K562 (cell line): ENCODE data around the gene MITF. TPM values are rescaled to one million over a fixed set of nuclear protein-coding genes. Genes with fewer than 3 reads are reported as not detected.

Experiments used
- ATAC-seq: fragments of 200-7000 bp; cut with Tn5 transposase; 3 replicates; pipeline ENCODE4 v1.9.1; 2020; ENCODE audit warnings: moderate library complexity
- BruUV-seq: library from RNA; stranded (reverse); fragments of 400-500 nt; replicated peaks from 2 replicates; lab custom pipeline; 2021; lab: Mats Ljungman, UMichigan
- CTCF ChIA-PET: fragments of 300-600 bp; formaldehyde crosslinking; extraction: SDS; loops from one replicate; lab custom pipeline; 2021; ENCODE audit warnings: low intra/inter-chr PET ratio; lab: Yijun Ruan, JAX
- POLR2A ChIA-PET: fragments of 300-600, 350-650 bp; sonication (Branson Sonifier 250); formaldehyde crosslinking; extraction: SDS; loops from one replicate; lab custom pipeline; 2021; ENCODE audit warnings: antibody characterized with exemption, inconsistent platforms; lab: Yijun Ruan, JAX
- DNase-seq, 4 experiments: peaks; one replicate each; pipeline versions ENCODE4 v3.0.0 to v3.0.0-alpha.2; 2011 to 2018; ENCODE audit warnings: low spot score in 3 of 4, mixed read lengths in 3 of 4; ENCODE audit errors: extremely low read depth in 1 of 4
- FAIRE-seq: peaks from 2 replicates; lab custom pipeline; 2011; peaks lifted over from hg19 to GRCh38; lab: Jason Lieb, UNC
- H2AFZ ChIP-seq: 2 replicates; pipeline ENCODE4 v1.6.0; 2011; ENCODE audit warnings: low read depth, low read length, control low read depth, inconsistent platforms
- H3K27ac ChIP-seq: fragments of 200-600 bp; 3 replicates; pipeline ENCODE4 v1.8.0; 2011; ENCODE audit warnings: low read depth, mild to moderate bottlenecking, control low read depth, inconsistent platforms, low read length, moderate library complexity, mixed read lengths; ENCODE audit errors: extremely low read depth
- H3K27me3 ChIP-seq, 2 experiments: fragments of 300-600 bp in 1 of 2; 2 replicates in 1 of 2; 3 replicates in 1 of 2; pipeline versions ENCODE4 v1.6.0 to v1.8.0; 2011; ENCODE audit warnings: inconsistent platforms in 2 of 2, low read length in 2 of 2, mild to moderate bottlenecking in 1 of 2, mixed read lengths in 1 of 2, moderate library complexity in 1 of 2; ENCODE audit not compliant: control insufficient read depth in 2 of 2, insufficient read depth in 2 of 2
- H3K36me3 ChIP-seq: fragments of 300-600 bp; 3 replicates; pipeline ENCODE4 v1.8.0; 2011; ENCODE audit warnings: mild to moderate bottlenecking, low read length, inconsistent platforms; ENCODE audit not compliant: control insufficient read depth, insufficient read depth
- H3K4me1 ChIP-seq, 2 experiments: fragments of 200-600 bp in 1 of 2; replicated peaks in 1 of 2; 2 replicates in 1 of 2; 3 replicates in 1 of 2; pipeline versions ENCODE4 v1.5.1 to v1.8.0; 2011; ENCODE audit warnings: inconsistent platforms in 2 of 2, low read length in 2 of 2, mild to moderate bottlenecking in 1 of 2, mixed read lengths in 1 of 2, moderate library complexity in 1 of 2; ENCODE audit not compliant: control insufficient read depth in 2 of 2, insufficient read depth in 2 of 2
- H3K4me2 ChIP-seq: 2 replicates; pipeline ENCODE4 v1.6.1; 2011; ENCODE audit warnings: low read length, control low read depth, inconsistent platforms, mixed read lengths; ENCODE audit not compliant: insufficient read depth
- H3K4me3 ChIP-seq: fragments of 200-600 bp; sonication (generic), shearing (Covaris generic); 2 replicates; pipeline ENCODE4 v1.5.1; 2016; ENCODE audit warnings: control low read depth, inconsistent platforms
- H3K79me2 ChIP-seq: fragments of 200-600 bp; 3 replicates; pipeline ENCODE4 v1.8.0; 2011; ENCODE audit warnings: low read length, inconsistent platforms; ENCODE audit not compliant: control insufficient read depth, insufficient read depth
- H3K9ac ChIP-seq, 2 experiments: 2 replicates each; pipeline versions ENCODE4 v1.6.0 to v1.6.1; 2011; ENCODE audit warnings: low read depth in 2 of 2, low read length in 2 of 2, control low read depth in 1 of 2, inconsistent platforms in 1 of 2, mild to moderate bottlenecking in 1 of 2, mixed read lengths in 1 of 2; ENCODE audit not compliant: insufficient read depth in 1 of 2
- H3K9me1 ChIP-seq: one replicate; pipeline ENCODE4 v1.6.0; 2011; ENCODE audit warnings: inconsistent platforms, mild to moderate bottlenecking, low read length, moderate library complexity; ENCODE audit not compliant: control insufficient read depth, insufficient read depth
- H3K9me3 ChIP-seq: replicated peaks from 2 replicates; pipeline ENCODE4 v1.5.1; 2011; ENCODE audit warnings: low read depth, low read length, inconsistent platforms; ENCODE audit not compliant: control insufficient read depth, insufficient read depth
- H4K20me1 ChIP-seq: replicated peaks from 2 replicates; pipeline ENCODE4 v1.6.1; 2011; ENCODE audit warnings: low read length, inconsistent platforms, mixed read lengths; ENCODE audit not compliant: control insufficient read depth, insufficient read depth
- CREM ChIP-seq: IDR thresholded peaks from 2 replicates; pipeline ENCODE4 v1.6.1; 2014; ENCODE audit warnings: antibody characterized with exemption, low read depth
- ESRRA ChIP-seq: fragments of 450-650 bp; IDR thresholded peaks from 2 replicates; pipeline ENCODE4 v1.6.1; 2014; ENCODE audit warnings: low read depth, mild to moderate bottlenecking, moderate library complexity, borderline replicate concordance
- HSF4 ChIP-seq: fragments of 250-450 bp; sonication (Bioruptor Pico); IDR thresholded peaks from 2 replicates; pipeline ENCODE4 v2.1.2; 2022; ENCODE audit warnings: mild to moderate bottlenecking, moderate library complexity, borderline replicate concordance
- MTA3 ChIP-seq: fragments of 450-650 bp; formaldehyde crosslinking; IDR thresholded peaks from 2 replicates; pipeline ENCODE4 v1.6.1; 2017; ENCODE audit warnings: mild to moderate bottlenecking, borderline replicate concordance
- SMAD3 ChIP-seq: fragments of 450-650 bp; formaldehyde crosslinking; conservative IDR thresholded peaks from 2 replicates; pipeline ENCODE4 v1.4.0; 2020; ENCODE audit warnings: mild to moderate bottlenecking
- ZNF24 ChIP-seq: fragments of 450-650 bp; IDR thresholded peaks from 2 replicates; pipeline ENCODE4 v1.6.1; 2016
- ZNF740 ChIP-seq, 3 experiments: fragments of 200-800 bp in 1 of 3; sonication (Bioruptor generic) in 1 of 3; sonication (generic) in 1 of 3; formaldehyde crosslinking in 1 of 3; IDR thresholded peaks; 2 replicates each; pipeline versions ENCODE4 v1.6.1 to v1.8.0; 2016 to 2022; ENCODE audit warnings: mild to moderate bottlenecking in 2 of 3, missing compliant biosample characterization in 2 of 3, missing genetic modification characterization in 2 of 3, missing genetic modification reagents in 1 of 3
- WGBS: fragments of 100-300 bp; shearing (Covaris generic); methylation state at CpG from one replicate; pipeline ENCODE4 v1.1.6; 2016; ENCODE audit warnings: low coverage, mixed read lengths; ENCODE audit not compliant: insufficient coverage; ENCODE audit errors: missing lambda C conversion rate; 5-methylcytosine and 5-hydroxymethylcytosine counted together
- in situ Hi-C: fragments of 300-500 bp; cut with MboI; formaldehyde crosslinking; loops from 4 replicates; pipeline ENCODE4 v1.15.0; 2018; ENCODE audit warnings: inconsistent platforms, mixed read lengths
- intact Hi-C: fragments of 100-400 bp; cut with micrococcal nuclease; formaldehyde crosslinking; loops from 2 replicates; pipeline ENCODE4 v1.14.2; 2022
- polyA plus RNA-seq, 8 experiments: library from polyadenylated mRNA; depleted of rRNA in 4 of 8; stranded (reverse) in 5 of 8; unstranded in 3 of 8; fragments of >200 nt; fragmentation: Nextera tagmentation in 2 of 8; fragmentation: Illumina TruSeq in 1 of 8; extraction: Ambion mirVana in 2 of 8; extraction: Trizol in 1 of 8; gene quantifications; 2 replicates each; pipeline versions ENCODE4 v1.2.1 to v1.2.3, GENCODE V29; 2011 to 2014; ENCODE audit warnings: inconsistent platforms in 1 of 8, missing spikeins in 1 of 8
- total RNA-seq, 7 experiments: library from RNA; depleted of rRNA in 6 of 7; stranded (reverse); fragments of >200 nt in 6 of 7; fragmentation: Illumina TruSeq in 2 of 7; extraction: Trizol in 2 of 7; gene quantifications; 2 replicates each; pipeline versions ENCODE4 v1.2.1 to v1.2.3, GENCODE V29; 2011 to 2021; ENCODE audit warnings: low replicate concordance in 1 of 7

Gene MITF
- total and polyA plus RNA-seq, 9 of the 15 experiments (the other 6 are each of a cell fraction or from before 2014, with no cell fraction given) = 5.6 to 14.9 (median 11.1) TPM

GRCh38 chr3:69864766-69865165 lies 125.5 kb downstream of the MITF start:
- peaks cover 3 to 12% of the 10 kb centered on the region in 2 experiments; a peak in 3 of 5 replicates for H3K4me1 ChIP-seq
- no peak overlapping the region for H3K4me3 ChIP-seq
- intact Hi-C loops = no loop called here
- H4K20me1 ChIP-seq = no peaks in the 10 kb centered on the region
- H3K36me3 ChIP-seq = no peaks in the 10 kb centered on the region
- no peak overlapping the region for H3K27ac ChIP-seq
- no peaks in the 10 kb centered on the region for H3K27me3 ChIP-seq
- no peak overlapping the region for H2AFZ ChIP-seq
- ATAC-seq = no peak
- WGBS = 45% methylated on average over 2 of the region's 2 CpGs
- 0 out of 3 replicates have a peak, but pooled peaks cover 7% of the 10 kb centered on the region for H3K79me2 ChIP-seq
- in situ Hi-C loops = no loop called here
- H3K9ac ChIP-seq = no peak overlapping the region
- no peaks in the 10 kb centered on the region for H3K9me3 ChIP-seq
- no peak overlapping the region for H3K4me2 ChIP-seq
- no peak for TF ChIP-seq SMAD3
- no peak for FAIRE-seq
- POLR2A ChIA-PET = interaction anchor here (1.1 kb wide), 1 partner anchor 17 kb away, joined by 3 read pairs; no protein-coding TSS in a partner anchor
- no peaks in the 10 kb centered on the region for H3K9me1 ChIP-seq
- no peak for DNase-seq
- CTCF ChIA-PET = no interaction called here
- no TSS peak for BruUV-seq

GRCh38 chr3:69865925-69866679 lies 126.8 kb downstream of the MITF start:
- intact Hi-C loops (no loop called here), in situ Hi-C loops (no loop called here)
- Histone ChIP-seq H3K36me3 (no peaks in the 10 kb centered on the region), H3K9me3 (no peaks in the 10 kb centered on the region), H3K9me1 (no peaks in the 10 kb centered on the region), H3K4me2 (peak overlapping the region; percentile 54), H3K27me3 (no peaks in the 10 kb centered on the region), H3K4me1 (peaks cover 3 to 12% of the 10 kb centered on the region in 2 experiments; a peak in 3 of 5 replicates), H3K9ac (peak overlapping the region in 1 of 2 experiments; percentile 83; a peak in 1 of 4 replicates), H3K79me2 (0 out of 3 replicates have a peak, but pooled peaks cover 7% of the 10 kb centered on the region), H2AFZ (peak overlapping the region; percentile 36; the same call in 1 of the 2 replicates), H3K27ac (no peak overlapping the region), H3K4me3 (no peak overlapping the region), H4K20me1 (no peaks in the 10 kb centered on the region)
- POLR2A ChIA-PET = interaction anchor here (0.6 to 1.1 kb wide), 6 partner anchors 9 to 584 kb away, joined by 3 read pairs; no protein-coding TSS in a partner anchor
- 17% methylated on average over 10 of the region's 10 CpGs for WGBS
- peak; percentile 84 for FAIRE-seq
- ATAC-seq = peak; percentile 97
- DNase-seq = peak in 2 of 4 experiments; percentile 53 to 60
- CTCF ChIA-PET = no interaction called here
- no TSS peak for BruUV-seq
- TF ChIP-seq ZNF24 = no peak
- TF ChIP-seq ESRRA = peak; percentile 61; the same call in 1 of the 2 replicates
- no peak for TF ChIP-seq ZNF740 (CRISPR knock-in tag; IDR thresholded peaks at IDR 0.05)
- TF ChIP-seq ZNF740 (tag; IDR thresholded peaks at IDR 0.05) = no peak
- TF ChIP-seq CREM = no peak
- TF ChIP-seq MTA3 = no peak
- no peak for TF ChIP-seq HSF4 (CRISPR knock-in tag)
